Cardiac septum (tissue), 1 donor: ENCODE data around the gene S1PR3. TPM values are rescaled to one million over a fixed set of nuclear protein-coding genes. Genes with fewer than 3 reads are reported as not detected.
A peak's percentile ranks its signal among the peaks of the same experiment; 100 is the strongest.

Source experiments
- DNase-seq: peaks from one replicate; pipeline ENCODE4 v3.0.0-alpha.2; 2020; ENCODE audit warnings: low spot score
- intact Hi-C: fragments of 100-400 bp; cut with DNase I; formaldehyde crosslinking; loops from one replicate; pipeline ENCODE4 v1.14.0; 2022
- total RNA-seq: library from RNA; stranded (reverse); fragmentation: NEBNext Ultra II Directional; extraction: Animal tissue kit (Norgen Biotek cat#: 25700); gene quantifications from one replicate; pipeline ENCODE4 v1.2.1, GENCODE V29; 2021
- donor health status: DM: no; HTN: no; CAD: no.

S1PR3 gene
- total RNA-seq, 1 donor from 2014 or later, result 9.9 TPM

DNA sequence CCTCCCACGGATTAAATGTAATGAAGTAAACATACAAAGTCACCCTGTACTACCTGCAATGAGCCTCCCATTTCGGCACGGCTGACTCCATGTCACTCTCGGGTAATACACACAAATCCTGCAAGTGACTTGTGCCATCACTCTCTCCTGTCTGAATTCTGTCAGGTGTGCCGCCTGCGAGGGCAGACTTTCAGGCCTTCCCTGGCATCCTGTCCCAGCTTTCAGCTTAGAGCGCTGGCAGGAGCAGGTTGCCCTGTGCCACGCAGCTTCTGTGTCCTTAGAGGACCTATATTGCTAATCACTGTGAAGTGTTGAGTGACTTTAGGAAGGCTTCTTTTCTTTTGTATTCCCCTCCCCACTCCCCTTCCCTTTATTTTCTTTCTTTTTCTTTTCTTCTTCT, 25.8 kb upstream of the S1PR3 start:
- no peak for DNase-seq
- intact Hi-C loops, result no loop called here

DNA sequence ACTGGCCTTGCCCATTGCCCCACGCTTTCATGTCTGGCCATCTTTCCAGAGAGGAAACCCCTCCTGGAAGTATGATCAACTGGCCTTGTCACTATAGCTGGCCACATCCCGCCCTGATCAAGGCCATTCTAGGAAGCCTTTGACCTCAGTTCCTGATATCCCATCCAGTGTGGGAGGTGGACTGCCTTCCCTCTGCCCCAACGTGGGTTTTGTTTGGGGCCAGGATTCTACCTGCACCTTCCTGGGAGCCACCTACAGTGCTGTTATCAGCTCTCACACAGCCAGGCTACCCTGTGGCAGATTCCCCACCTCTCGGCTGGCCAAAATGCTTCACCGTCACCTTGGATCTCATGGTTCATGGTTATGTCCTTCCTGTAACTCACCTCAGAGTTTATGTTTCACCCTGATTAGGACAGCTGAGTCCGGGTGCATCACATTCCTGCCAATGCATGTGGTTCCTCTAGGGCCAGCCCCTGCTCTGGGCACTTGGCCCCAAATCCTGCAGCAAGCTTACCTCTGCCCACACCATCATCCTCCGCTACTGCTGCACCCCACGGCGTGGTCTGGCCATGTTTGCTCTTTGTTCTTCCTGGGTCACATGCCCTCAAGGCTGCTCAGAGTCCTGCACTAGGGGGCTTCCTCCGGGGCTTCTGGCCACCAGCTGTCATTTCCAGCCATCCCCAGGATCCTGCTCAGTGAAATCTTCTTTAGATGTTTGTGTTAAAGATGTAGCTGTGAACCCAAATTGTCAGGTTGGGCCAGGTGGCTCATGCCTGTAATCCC, 24.2 kb upstream of the S1PR3 start:
- peak; percentile 60 for DNase-seq
- intact Hi-C loops, result no loop called here

DNA sequence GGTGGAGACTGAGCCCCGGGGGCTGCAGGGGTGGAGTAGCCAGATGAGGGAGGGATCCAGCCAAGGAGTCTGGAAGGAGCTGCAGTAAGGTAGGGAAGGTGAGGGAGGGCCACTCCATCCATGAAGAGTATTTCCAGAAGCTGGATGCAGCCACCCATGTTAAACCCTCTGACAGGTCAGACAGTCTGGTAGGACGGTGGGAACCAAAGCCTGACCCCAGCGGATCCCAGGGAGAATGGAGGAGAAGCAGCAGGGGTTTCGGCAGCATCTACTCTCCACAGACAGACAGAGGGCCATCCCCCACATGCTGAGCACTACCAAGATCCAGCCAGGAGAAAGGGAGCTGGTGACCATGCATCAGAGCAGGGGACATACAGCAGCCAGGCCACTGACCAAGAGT, 22.5 kb upstream of the S1PR3 start:
- intact Hi-C loops, result no loop called here
- DNase-seq, result no peak

DNA sequence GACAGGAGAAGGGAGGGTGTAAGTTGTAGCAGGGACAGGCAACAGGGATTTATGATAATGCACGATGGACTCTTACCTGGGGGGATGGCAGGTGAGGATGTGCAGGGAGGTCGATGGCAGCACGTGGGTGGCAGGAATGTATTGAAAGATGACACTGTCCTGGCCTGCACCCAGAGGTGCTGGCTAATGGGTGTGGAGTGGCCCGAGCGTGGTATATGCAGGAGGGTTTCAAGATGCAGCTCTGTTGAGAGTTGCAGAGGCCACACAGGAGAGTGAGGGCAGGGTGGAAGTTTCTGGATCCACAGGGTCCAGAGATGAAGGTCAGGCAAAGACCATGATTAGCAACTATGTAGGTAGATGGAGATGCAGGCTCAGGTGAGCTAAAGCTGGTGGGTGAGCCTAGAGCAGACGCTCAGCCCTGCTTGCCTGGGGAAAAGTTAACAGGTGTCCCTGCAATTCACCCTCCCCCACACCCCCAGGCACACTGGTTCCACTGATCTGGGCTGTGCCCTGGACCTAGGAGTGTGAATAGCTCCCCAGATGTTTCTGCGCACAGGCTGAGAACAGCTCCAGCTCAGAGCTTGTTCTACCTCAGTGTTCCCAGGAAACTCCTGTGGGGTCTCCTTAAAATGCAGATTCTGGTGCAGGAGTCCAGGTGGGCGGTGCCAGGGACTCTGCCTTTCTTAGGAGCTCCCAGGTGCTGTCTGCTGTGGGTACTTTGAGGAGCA, 21.5 kb upstream of the S1PR3 start:
- DNase-seq, result peak; percentile 67
- intact Hi-C loops, result no loop called here

DNA sequence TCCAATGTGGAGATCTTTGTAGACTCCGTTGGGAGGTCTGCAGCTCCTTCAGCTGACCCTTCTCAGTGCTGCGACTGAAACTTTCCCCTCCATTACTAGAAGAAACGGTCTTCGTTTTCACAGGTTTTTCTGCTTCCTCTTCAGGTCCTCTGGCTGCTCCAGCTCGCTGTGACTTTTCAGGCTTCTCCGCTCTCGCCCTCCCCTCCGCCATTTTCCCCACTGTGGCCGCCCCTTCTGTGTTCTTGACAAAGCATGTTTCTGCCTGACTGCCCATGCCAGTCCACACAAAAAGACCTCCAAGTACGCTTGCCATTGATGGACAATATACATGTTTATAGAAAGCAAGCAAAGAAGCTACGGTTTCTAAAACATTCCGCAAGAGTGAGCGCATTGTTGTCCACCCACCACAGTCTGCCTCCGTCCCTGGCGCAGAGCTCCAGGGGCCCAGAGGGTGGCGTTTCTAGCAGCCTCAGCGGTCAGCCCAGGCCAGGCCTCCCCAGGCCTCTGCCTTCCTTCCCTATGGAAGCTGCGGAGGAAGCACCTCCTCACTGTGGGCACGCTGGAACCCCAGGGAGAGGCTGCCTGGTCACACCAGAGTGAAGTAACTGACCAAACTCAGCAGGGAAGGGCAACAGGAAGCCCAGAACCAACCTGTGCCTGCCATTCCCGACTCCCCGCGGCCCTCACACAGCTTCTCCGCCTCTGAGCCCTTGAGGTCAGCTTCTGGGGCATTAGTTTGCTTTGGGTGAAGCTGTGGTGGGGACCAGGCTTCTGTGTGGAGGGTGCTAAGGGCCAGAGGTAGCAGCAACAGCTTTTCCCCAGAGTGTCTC, 19.9 kb upstream of the S1PR3 start:
- intact Hi-C loops, result no loop called here
- DNase-seq, result peak; percentile 66

DNA sequence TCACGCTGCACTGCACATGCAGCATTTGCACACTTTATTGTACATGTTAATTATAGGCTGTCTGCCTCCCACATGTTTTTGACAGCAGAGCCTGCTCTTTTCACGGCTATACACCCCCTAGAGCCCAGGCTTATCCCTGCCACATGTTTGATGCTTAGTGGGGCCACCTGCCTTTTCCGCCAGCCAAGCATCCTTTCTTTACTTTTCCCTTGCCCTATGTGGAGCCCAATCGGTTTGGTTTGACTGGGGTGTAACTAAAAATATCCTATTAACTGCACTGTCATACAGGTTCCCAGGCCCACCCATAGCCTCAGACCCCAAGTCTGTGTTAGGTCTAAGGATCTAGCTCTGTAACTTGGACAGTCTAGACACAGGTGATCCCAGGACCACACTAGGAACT, 18.9 kb upstream of the S1PR3 start:
- intact Hi-C loops, result no loop called here

DNA sequence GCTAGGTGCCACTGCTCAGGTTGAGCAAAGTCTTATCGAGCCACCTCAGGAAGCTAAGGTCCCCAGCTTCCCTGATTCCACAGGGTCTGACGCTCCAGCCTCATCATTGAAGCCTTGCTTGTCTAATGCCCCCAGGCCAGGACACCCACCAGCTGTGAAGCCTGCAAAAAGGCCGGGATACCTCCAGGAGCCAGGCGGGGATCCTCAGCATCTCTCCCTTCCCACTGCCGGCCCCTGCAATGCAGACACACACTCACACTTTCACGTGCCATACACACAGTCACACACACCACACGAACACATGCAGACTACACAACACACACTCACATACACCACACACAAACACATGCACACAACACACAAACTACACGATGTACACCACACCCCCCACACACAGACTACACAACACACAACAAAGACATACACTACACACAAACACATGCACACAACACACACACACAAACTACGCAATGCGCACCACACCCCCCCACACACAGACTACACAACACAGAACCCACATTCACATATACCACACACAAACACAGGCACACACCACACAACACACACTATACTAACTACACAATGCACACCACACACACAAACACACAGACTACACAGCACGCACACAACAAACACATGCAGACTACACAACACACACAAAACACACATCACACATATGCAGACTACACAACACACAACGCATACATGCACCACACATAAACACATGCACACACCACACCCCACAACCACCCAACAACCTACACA, 17.8 kb upstream of the S1PR3 start:
- peak; percentile 36 for DNase-seq
- intact Hi-C loops, result no loop called here

More for the DNA sequence above, 18.9 kb upstream of the S1PR3 start:
- peak; percentile 7 for DNase-seq

DNA sequence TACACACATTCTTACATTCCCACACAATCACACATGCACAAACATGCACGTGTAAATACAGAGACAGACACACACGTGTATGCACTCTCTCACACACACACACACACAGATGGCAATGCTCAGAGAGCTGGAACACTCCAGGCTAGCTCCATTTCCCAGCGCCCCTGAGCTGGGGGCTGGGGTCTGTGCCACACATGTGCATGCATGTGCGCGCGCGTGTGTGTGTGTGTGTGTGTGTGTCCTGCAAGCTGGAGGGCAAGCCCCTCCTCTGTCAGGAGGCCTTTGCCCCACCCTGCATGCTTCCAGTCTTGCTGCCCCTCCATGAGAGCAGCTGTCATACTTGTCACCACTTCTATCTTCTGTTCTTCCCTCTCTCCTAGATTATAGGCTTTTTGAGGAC, 16.6 kb upstream of the S1PR3 start:
- peak; percentile 55 for DNase-seq
- intact Hi-C loops, result no loop called here

DNA sequence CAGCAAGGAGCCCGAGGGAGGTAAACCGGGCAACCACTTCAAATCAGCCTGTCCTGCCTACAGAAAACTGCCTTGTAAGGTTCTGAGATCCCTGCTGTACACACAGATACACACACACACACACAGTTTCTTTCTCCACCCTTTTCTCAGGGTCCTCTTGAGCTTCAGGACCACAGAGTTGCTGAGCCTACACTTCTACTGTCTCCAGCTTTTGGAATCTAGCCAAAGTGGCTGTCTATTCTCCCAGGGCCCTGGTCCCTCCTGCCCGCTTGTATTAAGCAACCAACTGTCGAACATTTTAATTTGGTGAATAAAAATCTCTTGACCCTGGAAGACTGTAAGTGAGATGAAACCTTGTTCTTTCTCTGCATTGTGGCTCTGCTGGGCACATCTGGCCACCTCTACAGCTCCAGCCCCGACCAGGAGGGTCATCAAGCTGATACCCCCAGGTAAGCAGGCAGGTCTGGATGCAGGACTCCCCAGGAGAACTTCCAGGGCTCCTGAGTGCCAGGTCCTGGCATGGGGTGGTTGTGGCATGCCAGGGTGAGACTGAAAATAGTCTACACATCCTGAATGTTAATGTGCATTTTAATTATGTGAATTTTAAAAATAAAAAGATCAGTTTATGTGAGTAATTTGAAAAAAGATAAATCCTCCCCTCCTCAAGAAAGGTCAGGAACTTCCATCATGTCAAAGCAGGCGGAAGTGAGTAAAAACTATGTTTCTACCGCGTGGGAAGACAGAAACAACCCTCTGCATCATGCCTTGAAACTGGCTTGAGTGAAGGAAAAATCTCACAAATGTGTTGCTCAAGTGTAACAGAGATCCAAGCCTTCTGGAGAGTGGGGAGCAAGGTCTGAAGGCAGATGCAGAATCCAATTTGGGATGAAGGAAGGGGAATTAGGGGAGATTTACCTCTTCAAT, 15.0 kb upstream of the S1PR3 start:
- DNase-seq, result peak; percentile 31
- intact Hi-C loops, result no loop called here

DNA sequence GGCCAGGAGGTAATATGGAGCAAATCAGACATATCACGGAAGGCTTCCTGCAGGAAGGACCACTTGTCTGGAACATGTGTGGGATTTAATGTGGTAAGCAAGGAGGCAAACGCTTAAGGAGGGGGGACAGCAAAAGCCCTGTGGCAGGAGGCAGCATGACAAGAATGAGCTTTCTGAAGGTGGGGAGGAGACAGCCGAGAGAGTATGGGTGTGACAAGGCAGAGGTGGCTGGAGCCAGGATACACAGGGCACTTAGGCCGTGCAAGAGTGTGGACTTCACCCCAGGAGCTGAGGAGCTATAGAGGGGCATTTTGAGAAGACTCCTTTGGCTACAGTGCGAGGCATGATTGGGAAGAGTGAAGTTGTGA, 14.4 kb upstream of the S1PR3 start:
- intact Hi-C loops, result no loop called here
- DNase-seq, result peak; percentile 66

DNA sequence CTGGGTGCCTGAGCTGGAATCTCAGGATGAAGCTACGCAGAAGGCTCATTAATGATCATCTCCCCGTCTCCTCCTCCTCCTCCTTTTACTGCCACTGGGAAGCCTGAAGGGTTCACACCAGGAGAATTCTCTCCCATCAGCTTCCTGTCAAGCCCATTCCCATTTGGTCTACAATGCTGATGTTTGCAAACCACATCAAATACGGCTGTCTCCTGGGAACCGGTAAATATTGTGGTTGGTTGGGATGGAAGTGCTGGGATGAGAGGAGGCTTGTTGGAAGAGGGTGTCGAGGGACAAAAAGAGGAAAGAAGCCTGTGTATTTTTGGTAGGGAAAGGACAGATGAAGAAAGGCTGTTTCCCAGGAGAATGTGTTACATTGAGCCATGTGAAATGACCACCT, 13.2 kb upstream of the S1PR3 start:
- DNase-seq, result peak; percentile 7
- intact Hi-C loops, result no loop called here

DNA sequence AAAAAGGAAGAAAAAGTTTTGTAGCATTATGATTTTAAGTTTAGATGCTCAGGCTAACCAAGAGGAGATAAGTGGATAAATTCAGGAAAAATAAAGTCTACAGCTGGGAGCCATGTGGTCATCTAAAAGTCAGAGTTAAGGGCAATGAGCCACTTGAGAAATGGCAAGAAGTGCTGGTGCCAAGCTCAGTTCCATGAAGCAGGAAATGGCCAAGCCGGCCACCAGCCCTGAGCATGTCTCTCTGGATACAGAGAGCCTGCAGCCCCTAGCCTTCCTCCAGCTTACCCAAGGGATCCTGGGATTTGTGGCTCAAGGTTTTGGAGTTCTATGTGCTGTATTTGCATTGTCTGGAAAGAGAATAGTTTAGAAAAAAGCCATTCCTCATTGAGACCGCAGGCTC, 12.2 kb upstream of the S1PR3 start:
- intact Hi-C loops, result no loop called here
- peak; percentile 6 for DNase-seq

DNA sequence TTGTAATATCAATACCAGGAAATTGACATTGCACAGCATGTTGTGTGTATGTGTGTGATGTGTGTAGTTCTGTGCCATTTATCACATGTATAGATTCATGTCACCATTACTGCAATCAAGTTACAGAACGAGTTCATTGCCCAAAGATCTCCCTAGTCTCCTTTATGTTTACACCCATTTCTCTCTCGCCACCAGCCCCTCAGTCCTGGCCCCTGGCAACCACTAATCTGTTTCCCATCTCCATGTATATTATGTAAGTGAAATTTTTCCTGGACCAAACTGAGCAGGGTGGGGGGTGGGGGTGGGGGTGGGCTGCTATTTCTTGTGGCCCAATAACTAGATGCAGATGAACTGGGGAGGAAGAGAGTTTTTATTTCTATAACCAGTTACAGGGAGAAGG, 11.5 kb upstream of the S1PR3 start:
- peak; percentile 51 for DNase-seq
- intact Hi-C loops, result no loop called here

DNA sequence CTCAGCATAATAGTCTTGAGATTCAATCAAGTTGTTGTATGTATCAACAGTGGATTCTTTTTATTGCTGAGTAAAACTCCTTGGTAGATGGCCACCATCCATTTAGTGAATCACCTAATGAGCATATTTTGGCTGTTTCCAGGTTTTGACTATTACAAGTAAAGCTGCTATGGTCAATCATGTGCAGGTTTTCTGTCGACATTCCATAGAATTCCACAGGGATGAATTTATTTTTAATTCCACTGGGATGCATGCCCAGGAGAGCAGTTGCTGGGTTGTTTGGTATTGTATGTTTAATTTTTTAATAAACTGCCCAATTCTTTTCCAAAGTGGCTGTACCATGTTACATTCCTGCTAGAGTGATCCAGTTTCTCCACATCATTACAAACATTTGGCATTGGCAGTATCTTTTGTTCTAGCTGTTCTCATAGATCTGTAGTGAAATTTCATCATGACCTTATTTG, 10.5 kb upstream of the S1PR3 start:
- intact Hi-C loops, result no loop called here

DNA sequence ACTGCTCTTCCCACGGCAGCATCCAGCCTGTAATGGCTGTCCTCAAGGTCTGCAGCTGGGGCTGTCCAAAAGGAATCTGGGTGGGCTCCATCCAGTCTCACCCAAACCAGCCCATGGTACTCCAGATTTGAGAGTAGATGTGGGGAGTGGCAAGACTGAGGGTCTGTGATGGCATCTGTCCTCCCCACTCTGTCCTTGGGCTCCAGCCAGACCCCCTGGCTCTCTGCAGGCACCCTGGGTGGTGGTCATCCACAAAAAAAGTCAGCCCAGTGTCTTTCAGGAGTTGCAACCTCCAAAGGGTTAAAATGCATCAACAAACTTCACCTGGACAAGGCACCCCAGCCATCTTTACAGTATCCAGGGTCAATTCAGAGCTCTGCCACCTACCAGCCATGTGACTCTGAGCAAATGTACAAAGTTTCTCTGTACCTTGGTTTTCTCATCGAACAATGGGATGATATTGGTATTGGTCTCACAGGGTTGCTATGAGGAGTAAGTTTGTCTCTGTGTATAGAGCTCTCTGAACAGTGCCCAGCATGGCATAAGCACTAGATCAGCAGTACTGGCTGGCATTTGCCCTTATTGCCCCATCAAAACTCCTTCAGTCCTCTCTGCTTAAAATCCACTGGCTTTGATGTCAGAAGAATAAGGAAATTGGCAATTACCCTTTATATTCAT, 7.3 kb upstream of the S1PR3 start:
- DNase-seq, result peak; percentile 12
- intact Hi-C loops, result no loop called here

More for the DNA sequence above, 10.5 kb upstream of the S1PR3 start:
- no peak for DNase-seq

DNA sequence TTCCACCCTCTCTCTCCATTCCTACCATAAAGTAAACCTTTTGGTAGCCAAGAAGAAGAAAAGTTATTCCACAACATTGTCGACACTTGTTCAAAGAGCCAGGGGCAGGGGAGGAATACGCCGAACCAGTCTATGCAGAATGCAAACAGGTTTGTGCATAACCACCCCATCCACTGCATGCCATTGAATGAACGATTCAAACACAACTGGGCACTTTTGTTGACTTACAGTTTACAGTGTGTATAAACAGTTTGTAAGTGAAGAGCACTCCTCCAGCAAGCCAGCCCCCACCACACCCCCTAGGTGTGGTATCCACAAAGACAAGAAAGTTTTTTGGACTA, 6.8 kb upstream of the S1PR3 start:
- intact Hi-C loops, result no loop called here

DNA sequence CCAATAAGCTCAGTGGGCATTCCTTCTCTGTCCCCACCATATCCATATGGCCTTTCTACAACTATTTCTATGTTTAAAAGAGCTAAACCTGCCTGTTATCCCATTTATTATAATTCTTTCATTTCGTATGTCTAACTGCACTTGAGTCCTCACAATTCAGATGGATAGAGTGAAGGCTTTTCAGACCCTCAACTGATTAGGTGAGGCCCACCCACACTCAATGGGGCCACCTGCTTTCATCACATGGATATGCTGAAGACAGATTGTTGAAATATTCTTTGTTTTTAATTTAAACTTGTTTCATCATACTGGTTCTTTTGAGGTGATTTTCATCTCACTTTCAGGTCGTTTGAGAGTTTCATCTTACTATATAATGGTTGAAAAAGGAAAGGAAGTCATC, 5.7 kb upstream of the S1PR3 start:
- no peak for DNase-seq
- intact Hi-C loops, result no loop called here

More for the DNA sequence above, 6.8 kb upstream of the S1PR3 start:
- DNase-seq, result no peak

DNA sequence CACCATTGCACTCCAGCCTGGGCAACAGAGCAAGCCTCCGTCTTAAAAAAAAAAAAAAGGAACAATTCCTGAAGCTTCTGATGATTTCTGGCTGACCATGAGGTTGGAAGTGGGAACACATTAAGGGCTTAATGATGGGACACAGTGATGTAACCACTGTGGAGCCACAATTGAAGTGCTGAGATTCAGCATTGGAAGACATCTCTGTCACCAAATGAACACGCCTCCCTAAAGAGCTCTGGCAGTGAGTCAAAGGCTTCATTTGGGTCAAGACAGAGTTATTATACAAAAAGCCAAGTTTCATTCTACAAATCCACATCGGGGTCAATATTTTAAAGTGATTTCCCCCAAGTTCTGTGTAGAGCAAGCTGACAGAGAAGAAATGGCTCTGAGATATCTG, 4.5 kb upstream of the S1PR3 start:
- intact Hi-C loops, result no loop called here
- peak; percentile 1 for DNase-seq
